Stimulated activated naive CD8-positive, alpha-beta T cell treated with anti-CD3 and anti-CD28 coated beads, Interleukin-15, Interleukin-2, amounts not matched to agents 100 ng/mL and 50 ng/mL, for 24 hours (primary cell): ENCODE results near the gene ATP2B3.

Source experiments
- H3K27ac Mint-ChIP-seq: one replicate; pipeline ENCODE4 v1.8.0; 2021; ENCODE audit warnings: mild to moderate bottlenecking, mixed read lengths
- H3K27me3 Mint-ChIP-seq: one replicate; pipeline ENCODE4 v1.8.0; 2021; ENCODE audit warnings: mixed read lengths
- H3K36me3 Mint-ChIP-seq: one replicate; pipeline ENCODE4 v1.8.0; 2021; ENCODE audit warnings: low read depth, mixed read lengths
- H3K4me1 Mint-ChIP-seq: one replicate; pipeline ENCODE4 v1.8.0; 2021; ENCODE audit warnings: low read depth, mixed read lengths
- H3K4me3 Mint-ChIP-seq: one replicate; pipeline ENCODE4 v1.8.0; 2021; ENCODE audit warnings: mild to moderate bottlenecking, mixed read lengths
- H3K9me3 Mint-ChIP-seq: one replicate; pipeline ENCODE4 v1.8.0; 2021; ENCODE audit warnings: mixed read lengths

ATP2B3 gene

DNA sequence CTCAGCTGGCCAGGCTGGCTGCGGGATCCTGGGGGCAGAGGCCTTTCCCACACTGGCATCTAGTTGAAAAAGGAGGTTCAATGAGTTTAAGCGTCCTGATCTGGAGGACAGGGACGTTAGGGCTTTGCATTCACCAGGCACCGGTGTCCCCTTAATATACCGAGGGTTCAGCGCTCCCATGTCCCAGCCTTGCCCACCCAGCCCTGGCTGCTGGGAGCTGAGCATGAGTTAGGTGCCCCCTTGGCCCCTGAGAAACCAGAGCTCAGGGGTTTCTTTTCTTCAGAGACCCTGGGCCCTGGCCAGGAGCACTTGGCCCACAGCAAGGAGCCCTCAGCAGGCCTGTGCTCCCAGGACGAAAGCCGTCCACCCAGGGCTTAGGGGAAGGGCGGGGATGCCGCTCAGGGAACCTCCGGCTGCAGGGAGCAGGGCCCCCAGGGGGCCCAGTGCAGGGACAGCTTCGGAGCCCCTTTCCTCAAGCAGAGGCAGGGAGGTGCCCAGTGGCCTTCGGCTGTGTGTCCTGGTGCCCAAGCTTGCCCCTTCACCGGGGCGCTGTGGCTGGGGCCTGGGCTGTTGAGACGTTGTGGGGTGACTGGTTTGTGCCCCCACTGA, 108.7 kb downstream of the ATP2B3 start:
- Mint-ChIP-seq H3K27ac (no peak overlapping the region), H3K9me3 (no peaks in the 10 kb centered on the region), H3K27me3 (peaks cover 3% of the 10 kb centered on the region), H3K4me3 (no peak overlapping the region), H3K36me3 (no peaks in the 10 kb centered on the region), H3K4me1 (no peaks in the 10 kb centered on the region)

DNA sequence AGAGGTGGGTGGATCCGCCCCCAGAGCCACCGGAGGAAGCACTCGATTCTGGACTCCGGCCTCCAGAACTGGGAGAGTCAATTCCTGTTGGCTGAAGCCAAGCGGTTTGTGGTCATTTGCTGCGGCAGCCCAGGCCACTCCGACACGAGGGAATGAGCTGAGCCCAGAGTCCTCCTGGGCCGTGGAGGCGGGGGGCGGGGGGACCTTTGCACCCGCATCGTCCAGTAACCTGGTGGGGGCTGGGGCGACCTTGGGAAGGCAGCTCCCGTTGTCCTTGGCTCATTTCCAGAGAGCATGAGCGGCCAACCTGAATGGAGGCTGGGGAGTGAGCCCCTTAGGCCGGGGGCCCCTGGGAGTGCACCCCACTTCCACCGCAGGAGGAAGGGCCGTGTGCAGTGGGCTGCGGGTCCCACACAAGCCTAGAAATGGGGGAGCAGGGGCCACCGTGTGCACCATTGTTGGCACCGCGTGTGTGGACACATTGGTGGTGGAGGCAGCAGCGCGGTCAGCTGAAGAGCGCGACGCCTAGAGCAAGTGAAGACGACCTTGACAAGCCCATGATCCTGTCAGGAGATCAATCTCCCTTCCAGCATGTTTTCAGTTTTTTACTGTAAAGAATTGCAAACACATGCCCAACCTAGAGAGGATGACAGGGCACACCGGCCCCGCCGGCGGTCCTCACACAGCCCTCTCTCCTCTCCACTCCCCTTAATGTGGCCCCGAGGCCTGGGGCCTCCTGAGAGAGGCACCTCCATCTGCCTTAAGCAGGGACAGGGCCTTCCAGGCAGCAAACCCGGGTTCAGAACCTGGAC, 109.6 kb downstream of the ATP2B3 start:
- Mint-ChIP-seq H3K36me3 (no peaks in the 10 kb centered on the region), H3K27me3 (peaks cover 4% of the 10 kb centered on the region), H3K27ac (no peak overlapping the region), H3K4me1 (no peaks in the 10 kb centered on the region), H3K4me3 (no peak overlapping the region), H3K9me3 (no peaks in the 10 kb centered on the region)

- peaks cover 4% of the 10 kb centered on the region for H3K27me3 Mint-ChIP-seq
- no peak overlapping the region for H3K27ac Mint-ChIP-seq
These were observed 110.3 kb downstream of the ATP2B3 start for GRCh38 chrX:153627675-153628111.

GRCh38 chrX:153628129-153628528, 110.7 kb downstream of the ATP2B3 start:
- Mint-ChIP-seq H3K27me3 (peaks cover 4% of the 10 kb centered on the region), H3K4me1 (no peaks in the 10 kb centered on the region), H3K4me3 (no peak overlapping the region), H3K36me3 (no peaks in the 10 kb centered on the region), H3K27ac (no peak overlapping the region), H3K9me3 (no peaks in the 10 kb centered on the region)

More at GRCh38 chrX:153627675-153628111, 110.3 kb downstream of the ATP2B3 start:
- no peaks in the 10 kb centered on the region for H3K4me1 Mint-ChIP-seq
- H3K9me3 Mint-ChIP-seq: no peaks in the 10 kb centered on the region
- H3K4me3 Mint-ChIP-seq: no peak overlapping the region
- H3K36me3 Mint-ChIP-seq: no peaks in the 10 kb centered on the region

DNA sequence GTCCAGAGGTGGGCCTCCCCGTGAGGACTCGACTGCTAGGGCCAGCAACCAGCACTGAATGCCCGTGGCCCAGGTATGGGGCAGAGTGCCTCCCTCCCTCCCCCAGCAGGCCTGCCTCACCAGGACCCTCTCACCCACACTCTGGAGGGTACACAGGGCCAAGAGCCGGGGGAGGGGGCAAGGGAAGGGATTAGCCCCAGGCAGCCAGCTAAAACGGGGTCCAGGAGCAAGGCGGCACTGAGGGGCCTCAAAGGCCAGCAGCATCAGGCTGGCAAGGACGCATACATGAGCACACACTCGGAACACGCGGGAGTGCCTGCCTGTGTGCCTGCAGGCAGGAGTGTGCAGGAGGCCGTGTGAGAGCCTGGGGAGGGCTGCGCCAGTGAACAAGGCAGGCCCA, 111.2 kb downstream of the ATP2B3 start:
- Mint-ChIP-seq H3K27ac (no peak overlapping the region), H3K4me3 (no peak overlapping the region), H3K4me1 (no peaks in the 10 kb centered on the region), H3K36me3 (no peaks in the 10 kb centered on the region), H3K27me3 (peaks cover 4% of the 10 kb centered on the region), H3K9me3 (no peaks in the 10 kb centered on the region)

- H3K27ac Mint-ChIP-seq: no peak overlapping the region
- no peaks in the 10 kb centered on the region for H3K4me1 Mint-ChIP-seq
- H3K9me3 Mint-ChIP-seq: no peaks in the 10 kb centered on the region
- no peaks in the 10 kb centered on the region for H3K36me3 Mint-ChIP-seq
- H3K4me3 Mint-ChIP-seq: no peak overlapping the region
- peaks cover 4% of the 10 kb centered on the region for H3K27me3 Mint-ChIP-seq
These were observed 113.9 kb downstream of the ATP2B3 start for GRCh38 chrX:153631346-153631745.

DNA sequence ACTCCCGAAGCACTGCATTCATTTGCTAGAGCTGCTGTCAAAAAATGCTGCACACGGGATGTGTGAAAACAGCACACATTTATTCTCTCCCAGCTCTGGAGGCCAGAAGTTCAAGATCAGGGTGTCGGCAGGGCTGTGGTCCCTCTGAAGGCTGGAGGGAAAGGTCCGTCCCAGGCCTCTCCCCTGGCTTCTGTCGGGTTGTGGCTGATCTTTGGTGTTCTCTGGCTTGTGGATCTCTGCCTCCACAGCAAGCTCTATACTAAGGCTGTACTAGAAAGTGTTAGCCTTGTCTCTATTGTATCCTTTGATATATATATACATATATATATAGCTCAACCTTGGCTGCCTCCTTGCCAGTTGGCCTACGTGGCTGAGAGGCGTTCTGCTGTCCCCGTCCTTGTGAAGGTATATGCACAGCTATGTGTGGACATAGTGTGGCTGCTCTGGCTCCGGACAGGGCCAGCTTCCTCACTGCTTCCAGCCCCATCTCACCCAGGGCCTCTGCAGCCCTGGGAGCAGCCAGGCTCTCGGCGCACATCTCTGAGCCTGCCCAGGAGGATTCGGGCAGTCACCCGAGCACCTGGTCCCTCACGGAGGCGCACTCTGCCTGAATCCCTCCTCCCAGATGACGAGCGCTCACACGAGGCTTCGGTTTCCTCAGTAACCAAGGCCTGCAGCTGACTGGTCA, 114.6 kb downstream of the ATP2B3 start:
- no peaks in the 10 kb centered on the region for H3K36me3 Mint-ChIP-seq
- H3K27me3 Mint-ChIP-seq: peaks cover 4% of the 10 kb centered on the region
- H3K9me3 Mint-ChIP-seq: no peaks in the 10 kb centered on the region
- no peaks in the 10 kb centered on the region for H3K4me1 Mint-ChIP-seq
- no peak overlapping the region for H3K27ac Mint-ChIP-seq
- H3K4me3 Mint-ChIP-seq: no peak overlapping the region
